HG03342 (cell line): ENCODE results near the gene PI4KA.
"Not testable (repeated sequence)": the region's sequence is repeated elsewhere in the genome, so short reads cannot be mapped to it uniquely, and the experiment has no call there.

Experiments
- ATAC-seq: cut with Tn5 transposase; IDR thresholded peaks from one replicate; pipeline ENCODE4 v1.9.1; 2021; ENCODE audit warnings: mild to moderate bottlenecking, moderate library complexity; ENCODE audit not compliant: unreplicated experiment

PI4KA gene

GRCh38 chr22:20779014-20779817 is 79.4 kb downstream of the PI4KA start:
- no peak for ATAC-seq

DNA sequence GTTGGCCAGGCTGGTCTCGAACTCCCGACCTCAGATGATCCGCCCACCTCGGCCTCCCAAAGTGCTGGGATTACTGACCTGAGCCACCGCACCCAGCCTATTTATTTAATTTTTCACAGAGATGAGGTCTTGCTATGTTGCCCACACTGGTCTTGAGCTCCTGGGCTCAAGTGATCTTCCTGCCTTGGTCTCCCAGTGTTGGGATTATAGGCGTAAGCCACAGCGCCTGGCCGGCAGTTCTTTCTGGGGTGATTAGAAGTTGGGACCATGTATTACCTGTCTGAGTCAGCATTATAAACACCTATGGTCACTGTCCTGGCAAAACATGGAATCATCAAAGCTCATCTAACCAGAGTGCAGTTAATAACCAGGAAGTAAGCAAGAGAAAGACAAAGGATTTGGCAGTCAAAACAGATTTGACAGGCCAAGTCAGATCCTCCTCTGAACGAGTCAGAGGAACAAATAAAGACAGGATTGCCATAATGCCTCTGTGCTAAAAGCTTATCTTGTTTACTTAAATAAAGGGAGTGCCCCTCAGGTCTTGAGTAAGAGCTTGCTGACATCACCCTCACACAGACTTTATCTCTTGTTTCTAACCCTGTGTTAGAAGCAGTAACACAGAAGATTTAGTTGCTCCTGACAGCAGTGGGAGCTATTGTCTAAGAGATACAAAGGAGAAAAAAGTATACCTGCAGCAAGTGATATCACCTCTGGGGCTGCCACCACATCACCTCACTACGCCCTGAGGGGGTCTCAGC is 81.0 kb downstream of the PI4KA start:
- ATAC-seq: no peak

GRCh38 chr22:20776624-20777405 is 81.8 kb downstream of the PI4KA start:
- ATAC-seq: no peak

DNA sequence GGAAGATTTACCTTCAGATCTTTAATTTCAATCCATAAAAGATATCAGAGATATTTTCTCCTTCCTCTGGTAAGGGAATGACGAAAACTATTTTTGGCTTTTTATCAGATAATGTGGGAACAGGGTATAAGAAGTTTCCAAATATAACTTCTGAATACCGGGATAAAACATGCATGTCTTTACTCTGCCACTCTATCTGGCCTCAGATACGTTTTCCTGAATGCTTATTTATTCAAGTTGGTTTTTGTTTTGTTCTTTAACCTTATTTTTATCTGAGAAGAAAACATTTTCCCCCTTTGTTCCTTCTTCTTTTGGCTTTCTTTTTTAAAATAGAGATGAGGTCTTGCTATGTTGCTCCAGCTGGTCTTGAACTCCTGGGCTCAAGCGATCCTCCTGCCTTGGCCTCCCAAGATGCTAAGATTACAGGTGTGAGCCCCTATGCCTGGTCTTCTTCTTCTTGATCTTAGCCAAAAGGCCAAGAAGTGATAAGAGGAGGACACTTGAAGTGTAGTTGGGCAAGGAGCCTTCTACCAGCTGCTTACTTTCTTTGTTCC is 83.2 kb downstream of the PI4KA start:
- no peak for ATAC-seq

- ATAC-seq: no peak
Measured at GRCh38 chr22:20774882-20775281, 83.7 kb downstream of the PI4KA start.

DNA sequence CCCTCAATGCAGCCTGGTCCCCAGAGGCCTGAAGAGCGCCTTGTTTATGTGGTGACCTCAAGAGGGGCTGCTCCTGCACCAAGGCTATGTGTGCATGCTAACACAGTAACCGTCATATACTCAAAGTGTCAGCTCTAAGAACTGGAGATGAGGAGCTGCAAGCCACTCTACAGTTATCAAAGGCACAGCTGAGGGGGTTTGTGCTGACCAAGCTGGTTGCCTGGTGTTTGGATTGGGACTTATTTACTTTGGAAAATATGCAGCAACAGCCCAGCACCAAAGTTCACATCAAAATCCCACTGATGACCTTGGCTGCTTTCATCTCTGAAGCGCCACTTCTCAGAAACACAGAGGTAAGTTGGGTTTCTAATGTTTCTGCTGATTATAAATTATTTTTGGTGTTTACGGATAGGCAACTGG is 84.8 kb downstream of the PI4KA start, which contains the start of gene SERPIND1:
Gene SERPIND1, plus strand, starts transcription at position 321 of the 420 bp plus-strand sequence. CDS start 5,200 bp downstream, outside the sequence.
- ATAC-seq: no peak

GRCh38 chr22:20771918-20772625 is 86.5 kb downstream of the PI4KA start:
- no peak for ATAC-seq

DNA sequence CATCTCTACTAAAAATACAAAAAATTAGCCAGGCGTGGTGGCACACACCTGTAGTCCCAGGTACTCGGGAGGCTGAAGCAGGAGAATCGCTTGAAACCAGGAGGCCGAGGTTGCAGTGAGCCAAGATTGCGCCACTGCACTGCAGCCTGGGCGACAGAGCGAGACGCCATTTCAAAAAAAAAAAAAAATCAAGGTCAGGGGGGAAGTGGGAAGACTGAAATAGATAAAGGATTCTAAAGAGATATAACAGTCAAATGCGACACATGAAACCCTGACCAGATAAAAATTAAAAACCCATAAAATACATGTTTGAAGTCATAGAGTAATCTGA is 89.2 kb downstream of the PI4KA start:
- ATAC-seq: not testable (repeated sequence)

DNA sequence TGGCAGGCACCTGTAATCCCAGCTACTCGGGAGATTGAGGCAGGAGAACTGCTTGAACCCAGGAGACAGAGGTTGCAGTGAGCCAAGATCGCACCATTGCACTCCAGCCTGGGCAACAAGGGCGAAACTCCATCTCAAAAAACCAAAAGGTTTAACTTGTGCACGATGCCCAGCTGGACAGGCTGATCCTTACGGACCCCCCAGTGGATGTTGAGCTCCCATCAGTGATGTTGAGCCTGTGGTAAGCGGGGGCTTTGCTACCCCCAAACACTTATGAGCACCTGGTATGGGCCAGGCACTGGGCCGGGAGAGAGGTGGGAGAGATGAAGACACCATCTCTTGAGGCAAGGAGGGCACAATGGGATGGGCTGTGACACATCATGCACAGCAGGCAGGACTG is 92.1 kb downstream of the PI4KA start:
- ATAC-seq: no peak

- ATAC-seq: no peak
Measured at GRCh38 chr22:20765938-20766337, 92.7 kb downstream of the PI4KA start.

DNA sequence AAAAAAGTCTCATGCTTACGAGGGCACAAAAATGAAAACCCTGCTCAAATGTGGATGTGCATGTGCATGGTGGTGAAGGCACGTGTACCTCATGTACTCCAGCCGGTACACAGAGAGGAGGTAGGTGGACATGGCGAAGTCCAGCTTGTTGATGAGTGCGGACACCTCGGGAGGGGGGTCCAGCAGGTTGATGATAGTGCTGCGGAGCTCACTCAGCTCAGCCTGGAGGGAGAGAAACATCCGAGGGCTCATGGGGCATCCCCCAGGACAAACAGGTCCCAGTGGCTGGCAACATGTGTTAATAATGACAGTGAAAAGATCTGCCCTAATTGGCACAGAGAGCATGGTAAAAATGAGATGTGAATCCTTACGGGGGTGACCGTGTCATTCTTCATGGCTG is 93.9 kb downstream of the PI4KA start:
- ATAC-seq: no peak

GRCh38 chr22:20764471-20764720 is 94.2 kb downstream of the PI4KA start:
- no peak for ATAC-seq

DNA sequence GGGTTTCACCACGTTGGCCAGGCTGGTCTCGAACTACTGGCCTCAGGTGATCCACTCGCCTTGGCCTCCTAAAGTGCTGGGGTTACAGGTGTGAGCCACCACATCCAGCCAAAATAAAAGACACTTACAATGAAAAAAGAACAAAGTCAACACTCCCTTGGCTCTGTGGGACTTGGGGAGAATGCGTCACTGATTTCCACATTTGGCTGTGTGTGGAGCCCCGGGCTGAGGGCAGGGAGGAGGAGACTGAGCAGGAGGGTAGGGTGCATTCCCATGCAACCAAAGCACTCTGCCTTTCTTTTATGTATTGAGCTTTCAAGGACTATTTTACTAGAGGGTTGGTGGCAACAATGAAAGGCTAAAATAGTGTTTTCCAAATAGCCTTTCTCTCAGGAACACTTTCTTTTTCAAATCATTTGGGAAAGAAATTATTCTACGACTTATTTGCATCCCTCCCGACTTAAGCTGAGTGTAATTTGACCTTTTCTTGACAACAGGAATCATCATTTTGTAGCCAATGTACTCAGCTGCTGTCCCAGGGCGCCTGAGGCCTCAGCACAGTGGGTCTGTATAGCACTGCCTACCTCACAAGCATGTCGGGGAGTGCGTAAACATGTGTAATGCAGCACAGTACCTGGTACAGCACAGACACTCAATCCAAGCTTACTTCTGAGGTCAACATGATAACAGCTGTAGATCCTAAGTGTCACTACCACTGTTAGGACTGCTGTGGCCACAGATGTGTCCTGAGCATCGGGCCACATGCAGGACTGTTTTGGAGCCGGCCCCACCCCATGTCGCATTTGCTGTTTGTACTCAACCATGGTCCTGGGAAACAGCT is 94.8 kb downstream of the PI4KA start:
- ATAC-seq: no peak

- ATAC-seq: no peak
Measured at GRCh38 chr22:20762233-20762796, 96.3 kb downstream of the PI4KA start.

- no peak for ATAC-seq
Measured at GRCh38 chr22:20761536-20761935, 97.1 kb downstream of the PI4KA start.

GRCh38 chr22:20760084-20760483 is 98.5 kb downstream of the PI4KA start:
- ATAC-seq: no peak

DNA sequence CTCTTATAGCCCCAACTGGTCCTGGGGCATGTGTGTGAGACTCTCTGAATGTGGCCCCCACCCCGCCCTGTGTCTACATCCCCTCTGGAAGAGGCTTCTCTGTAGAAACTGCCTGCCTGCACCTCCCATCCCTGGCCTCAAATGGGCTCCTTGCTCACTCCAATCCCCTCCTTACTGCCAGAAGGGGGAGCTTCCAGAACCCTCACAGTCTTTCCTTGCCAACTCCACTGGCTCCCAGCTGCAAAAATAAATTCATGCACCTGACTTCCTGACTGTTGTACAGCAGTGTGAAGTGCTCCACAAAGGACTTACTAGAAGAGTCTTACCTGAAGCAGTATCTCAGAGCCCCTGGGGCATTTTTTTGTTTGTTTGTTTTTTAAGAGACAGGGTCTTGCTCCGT is 99.9 kb downstream of the PI4KA start:
- ATAC-seq: no peak

DNA sequence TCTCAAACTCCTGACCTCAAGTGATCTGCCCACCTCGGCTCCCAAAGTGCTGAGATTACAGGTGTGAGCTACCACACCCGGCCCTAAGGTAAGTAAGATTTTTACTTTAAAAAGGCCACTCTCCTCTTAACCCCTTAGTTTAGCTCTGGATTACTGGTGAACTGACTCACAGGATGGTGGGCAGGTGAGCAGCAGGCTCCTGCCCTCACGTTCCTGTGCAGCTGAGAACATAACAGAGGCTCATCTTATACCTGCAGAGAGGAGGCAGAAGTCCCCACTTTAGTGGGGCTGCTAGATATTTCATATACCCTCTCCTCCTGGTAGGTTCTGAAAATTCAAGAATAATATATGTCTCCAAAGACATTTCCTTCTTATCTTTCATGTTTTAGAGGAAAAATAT is 101.8 kb downstream of the PI4KA start:
- no peak for ATAC-seq

DNA sequence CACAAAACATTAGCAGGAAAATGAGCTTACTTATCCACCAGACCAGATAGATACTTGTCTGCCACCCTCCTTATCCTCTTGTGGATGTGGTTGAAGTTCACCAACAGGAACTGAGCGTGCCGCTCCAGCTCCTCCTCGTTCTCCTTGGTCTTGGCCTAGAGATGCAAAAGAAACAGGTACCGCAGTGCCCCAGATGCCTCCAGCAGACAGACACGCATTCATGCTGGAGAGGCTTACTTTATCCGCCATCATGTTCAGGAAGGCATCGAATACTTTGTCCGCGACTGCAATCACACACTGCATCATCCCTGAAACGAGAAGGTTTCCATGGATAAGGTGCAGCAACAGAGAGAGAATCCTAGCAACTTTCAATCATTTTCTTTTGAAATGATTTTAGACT is 105.7 kb downstream of the PI4KA start:
- no peak for ATAC-seq
